GM11168 (cell line): ENCODE results near the gene ZEB2.

Experiments used
- in situ Hi-C: fragments of 300-500 bp; cut with MboI; formaldehyde crosslinking; loops from one replicate; pipeline ENCODE4 v1.12.0; 2022; ENCODE audit warnings: low sequenced_read_pairs; ENCODE audit not compliant: unreplicated experiment

Gene ZEB2

DNA sequence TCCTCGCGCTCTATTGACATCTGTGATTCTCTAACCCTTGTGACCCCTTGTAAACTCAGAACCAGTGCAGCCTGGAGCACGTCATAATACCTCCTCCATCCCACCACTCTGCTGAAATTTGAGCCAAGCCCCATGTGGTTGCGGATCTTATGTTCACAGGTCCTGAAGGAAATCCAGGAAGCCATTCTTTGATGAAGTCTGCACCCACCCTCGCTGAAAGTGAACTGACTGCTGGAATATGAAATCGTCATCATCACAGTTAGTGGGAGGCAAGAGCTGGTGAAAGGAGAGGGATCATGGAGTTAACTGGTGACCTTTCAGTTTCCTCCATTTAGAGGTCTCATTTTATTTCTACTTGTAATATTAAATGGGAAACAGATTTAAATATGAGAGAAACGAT, 21.6 kb downstream of the ZEB2 start:
- in situ Hi-C loops, result no loop called here

- in situ Hi-C loops, result no loop called here
These were observed 22.8 kb downstream of the ZEB2 start for GRCh38 chr2:144496977-144497598.

- in situ Hi-C loops, result no loop called here
These were observed 23.6 kb downstream of the ZEB2 start for GRCh38 chr2:144496092-144496976.

DNA sequence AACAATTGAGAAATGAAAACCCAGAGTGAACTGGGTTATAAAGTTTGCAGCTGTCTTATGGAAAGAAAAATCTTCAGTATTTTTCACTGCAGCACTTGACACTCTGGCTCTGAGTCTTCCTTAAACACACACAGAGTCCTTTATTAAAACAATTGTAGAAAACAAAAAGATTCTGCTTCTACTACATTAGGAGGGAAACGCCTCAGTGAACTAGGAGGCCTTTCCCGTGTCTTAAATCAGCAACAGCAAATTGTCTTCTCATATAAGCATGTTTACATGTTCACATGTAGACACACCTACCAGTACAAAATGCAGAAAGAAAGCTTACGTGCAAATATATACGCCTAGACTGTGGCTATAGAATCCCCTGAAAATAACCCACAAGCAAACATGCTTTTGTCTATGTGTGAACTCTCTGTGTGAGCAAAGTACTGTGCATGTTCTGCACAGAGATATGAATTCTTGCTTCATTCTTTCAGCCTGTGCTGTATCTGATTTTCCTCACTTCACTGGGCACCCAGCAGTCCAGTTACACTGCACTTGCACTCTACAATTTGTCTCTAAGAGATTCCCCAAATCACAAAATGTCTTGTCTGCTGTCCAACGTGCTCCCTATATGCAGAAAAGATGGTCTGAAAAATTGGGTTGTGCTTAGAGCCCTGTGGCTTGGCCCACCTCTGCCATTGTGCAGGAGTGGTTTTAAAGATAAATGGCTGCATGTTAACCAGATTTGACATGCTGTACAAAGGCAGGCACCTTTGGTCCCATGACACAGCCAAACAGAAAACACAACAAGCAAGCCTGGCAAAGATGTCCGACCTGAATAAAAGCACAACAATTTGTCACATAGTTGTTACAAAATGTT, 24.5 kb downstream of the ZEB2 start:
- in situ Hi-C loops, result no loop called here

- in situ Hi-C loops, result no loop called here
These were observed 26.7 kb downstream of the ZEB2 start for GRCh38 chr2:144493027-144493809.

GRCh38 chr2:144490857-144491256, 29.1 kb downstream of the ZEB2 start:
- in situ Hi-C loops, result no loop called here

GRCh38 chr2:144490017-144490416, 29.9 kb downstream of the ZEB2 start:
- in situ Hi-C loops, result no loop called here

DNA sequence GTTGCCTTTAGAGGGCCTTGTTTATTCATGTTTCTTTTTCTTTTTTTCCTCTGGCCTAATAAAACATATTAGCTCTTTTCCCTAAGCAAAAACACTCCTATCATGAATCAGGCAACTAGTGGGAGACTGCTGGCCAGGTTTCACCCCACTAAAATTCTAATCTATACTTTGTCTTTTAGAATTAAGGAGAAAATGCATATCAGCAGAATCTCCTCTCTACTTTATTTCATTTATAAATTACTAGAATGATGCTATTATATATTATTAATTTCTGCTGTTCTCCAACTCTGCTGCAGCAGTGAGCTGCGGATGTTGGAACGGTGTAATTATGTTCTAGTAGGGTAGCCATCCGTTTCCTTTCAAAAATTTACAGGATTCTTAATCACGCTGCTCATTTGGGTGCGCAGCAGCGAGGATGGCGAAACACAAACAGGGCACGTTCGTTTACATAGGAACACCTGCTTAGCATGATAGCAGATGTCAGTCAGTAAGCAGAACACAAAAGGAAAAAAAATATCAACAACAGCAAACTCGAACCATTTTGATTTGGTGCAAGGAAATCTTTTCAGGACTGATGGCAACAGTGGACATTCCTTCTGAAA, 30.5 kb downstream of the ZEB2 start:
- in situ Hi-C loops, result no loop called here

DNA sequence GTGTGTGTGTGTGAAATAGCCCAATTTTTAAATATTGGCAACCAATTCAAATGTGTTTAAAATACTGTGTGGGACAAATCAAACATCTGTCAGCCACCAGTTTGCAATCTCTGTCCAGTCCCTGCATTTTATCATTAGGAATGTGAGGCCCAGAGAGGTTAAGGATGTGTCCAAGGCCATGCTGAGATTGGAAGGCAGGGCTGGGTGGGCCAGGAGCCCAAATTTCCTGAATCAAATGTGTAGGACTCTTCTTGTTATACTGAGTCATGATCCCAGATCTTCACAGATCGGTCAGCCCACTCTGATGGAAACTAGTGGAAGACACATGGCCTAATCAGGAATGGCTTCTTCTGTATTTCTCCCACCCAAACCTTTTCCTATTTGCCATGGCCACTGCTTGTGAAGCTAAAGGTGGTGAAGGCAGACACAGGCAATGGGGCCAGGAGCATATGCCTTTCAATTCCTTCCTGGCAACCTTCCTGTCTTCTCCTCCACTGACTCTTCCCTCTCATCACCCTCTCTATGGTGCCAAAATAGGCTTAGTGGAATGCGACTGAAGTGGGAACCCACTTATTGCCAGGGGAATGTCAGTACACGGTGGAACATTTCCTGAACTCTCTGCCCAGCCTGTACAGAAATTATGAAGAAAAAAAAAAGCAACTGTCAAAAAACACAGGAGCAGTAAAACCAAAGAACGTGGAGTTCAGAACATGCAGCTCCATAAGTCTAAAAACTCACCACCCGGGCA, 35.5 kb downstream of the ZEB2 start:
- in situ Hi-C loops, result no loop called here

- in situ Hi-C loops, result no loop called here
These were observed 38.3 kb downstream of the ZEB2 start for GRCh38 chr2:144481666-144482065.

DNA sequence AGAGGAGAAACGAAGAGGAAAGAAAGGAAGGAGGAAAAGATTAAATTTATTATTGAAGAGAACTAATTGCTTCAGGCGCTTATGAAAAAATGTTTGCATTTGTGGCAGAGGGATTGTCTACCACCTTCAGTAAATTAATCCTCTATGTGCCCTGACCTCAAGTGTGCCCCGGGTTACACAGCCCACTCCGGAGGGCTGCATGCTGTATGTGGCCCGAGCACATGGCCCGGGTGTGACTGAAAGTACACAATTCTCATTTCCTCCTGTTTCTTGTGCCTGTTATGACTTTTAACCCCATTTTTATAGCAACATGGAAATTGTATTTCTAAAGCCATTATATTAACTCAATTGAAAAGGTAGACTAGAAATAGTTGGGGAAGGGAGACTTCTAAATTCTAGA, 38.8 kb downstream of the ZEB2 start:
- in situ Hi-C loops, result no loop called here

- in situ Hi-C loops, result no loop called here
These were observed 39.6 kb downstream of the ZEB2 start for GRCh38 chr2:144480285-144480684.

- in situ Hi-C loops, result no loop called here
These were observed 40.3 kb downstream of the ZEB2 start for GRCh38 chr2:144479659-144480058.

GRCh38 chr2:144479138-144479537, 40.8 kb downstream of the ZEB2 start:
- in situ Hi-C loops, result no loop called here

DNA sequence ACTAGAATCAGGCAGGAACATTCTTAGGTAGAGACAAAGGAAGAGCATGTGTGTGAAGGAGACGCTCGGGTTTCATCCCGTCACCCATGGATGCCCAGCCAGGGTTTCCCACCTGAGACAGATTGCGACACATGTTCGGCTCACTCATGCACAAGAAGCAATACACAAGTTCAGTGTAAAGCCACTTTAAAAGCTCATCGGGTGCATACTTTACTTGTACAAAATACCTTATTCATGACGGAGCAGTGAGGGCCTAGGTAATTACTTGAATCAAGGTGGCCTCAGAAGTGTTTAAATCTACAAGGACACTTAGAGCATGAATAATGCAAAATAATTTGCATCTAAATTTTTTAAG, 42.0 kb downstream of the ZEB2 start:
- in situ Hi-C loops, result no loop called here

DNA sequence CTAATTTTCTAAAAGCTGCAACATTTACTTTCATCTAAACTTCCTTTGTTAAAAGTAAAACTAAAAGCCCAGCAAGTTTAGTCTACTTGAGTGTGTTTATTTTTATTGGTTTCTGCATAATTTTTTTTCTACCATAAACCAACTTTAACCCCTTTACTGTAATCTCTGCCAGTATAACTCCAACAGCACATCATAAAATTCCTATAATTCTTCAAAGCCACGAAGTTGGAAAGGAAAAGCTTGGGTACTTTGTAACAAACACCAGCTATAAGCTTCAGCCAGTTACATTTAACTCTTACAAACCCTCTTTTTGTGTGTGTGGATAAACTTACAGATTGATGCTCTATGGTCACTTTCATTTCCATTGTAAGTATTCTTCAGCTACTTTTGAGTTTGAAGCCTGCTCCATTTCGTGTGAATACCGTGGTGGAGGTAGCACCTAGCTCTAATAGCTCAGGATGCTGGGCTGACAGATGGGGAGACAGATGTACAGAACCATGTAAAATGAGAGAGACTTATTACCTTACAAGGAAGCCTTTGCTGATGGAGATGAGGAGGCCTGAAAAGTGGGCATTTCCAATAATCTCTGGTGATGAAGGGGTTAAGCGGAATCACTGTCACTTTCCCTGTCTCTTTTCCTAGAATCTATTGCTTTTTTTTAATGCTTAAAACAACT, 42.5 kb downstream of the ZEB2 start:
- in situ Hi-C loops, result no loop called here

DNA sequence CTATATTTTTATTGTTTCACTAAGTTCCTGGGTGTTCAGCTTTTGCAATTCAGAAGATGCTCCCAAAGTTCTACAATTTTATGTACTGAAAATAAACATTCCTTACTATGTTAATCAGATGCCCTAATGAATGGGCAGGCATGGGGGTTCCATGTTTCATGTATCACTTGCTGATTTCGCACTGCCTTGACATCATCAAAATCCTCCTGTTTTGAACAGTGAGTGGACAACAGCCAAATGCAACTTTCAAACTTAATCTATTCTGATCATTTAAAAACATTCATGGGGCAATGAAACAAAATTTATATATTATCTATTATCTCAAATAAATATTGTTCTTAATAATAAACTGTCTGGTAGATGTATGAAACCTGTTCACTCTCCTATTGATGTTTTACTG, 43.2 kb downstream of the ZEB2 start:
- in situ Hi-C loops, result no loop called here

- in situ Hi-C loops, result no loop called here
These were observed 44.2 kb downstream of the ZEB2 start for GRCh38 chr2:144475569-144476275.
